ENCODE data around the gene TMEM38A.
"Not testable (repeated sequence)": the region's sequence is repeated elsewhere in the genome, so short reads cannot be mapped to it uniquely, and the experiment has no call there.

The TMEM38A gene

DNA sequence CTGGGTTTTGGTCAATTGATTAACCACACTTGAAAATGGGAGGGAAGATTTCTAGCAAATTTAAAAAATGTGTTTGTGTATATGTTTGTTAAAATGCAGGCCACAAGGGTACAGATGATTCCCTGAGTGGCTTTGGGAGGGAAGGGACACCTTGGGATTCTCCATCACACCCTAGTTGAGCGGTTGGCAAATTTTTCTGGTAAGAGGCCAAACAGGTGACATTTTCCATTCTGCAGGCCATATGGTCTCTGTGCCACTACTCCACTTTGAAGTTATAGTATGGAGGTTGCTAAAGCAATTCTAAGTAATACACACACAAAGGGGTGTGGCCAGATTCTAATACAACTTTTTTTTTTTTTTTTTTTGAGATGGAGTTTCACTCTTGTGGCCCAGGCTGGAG is 20.0 kb upstream of the TMEM38A start:
- DNase-seq, result no peak

DNA sequence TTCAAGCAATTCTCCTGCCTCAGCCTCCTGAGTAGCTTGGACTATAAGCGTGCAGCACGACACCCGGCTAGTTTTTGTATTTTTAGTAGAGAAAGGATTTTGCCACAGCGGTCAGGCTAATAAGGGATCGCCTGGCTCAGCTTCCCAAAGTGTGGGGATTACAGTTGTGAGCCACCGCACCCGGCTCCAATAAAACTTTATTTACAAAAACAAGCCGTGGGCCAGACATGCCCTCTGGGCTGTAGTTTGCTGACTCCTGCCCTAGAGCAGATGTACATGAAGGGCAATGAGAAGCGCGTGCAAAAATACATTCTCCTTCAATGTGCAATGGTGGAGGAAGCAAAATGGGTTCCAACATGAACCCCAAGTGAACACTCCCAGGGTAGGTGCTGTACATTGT is 19.2 kb upstream of the TMEM38A start:
- no peak for DNase-seq

DNA sequence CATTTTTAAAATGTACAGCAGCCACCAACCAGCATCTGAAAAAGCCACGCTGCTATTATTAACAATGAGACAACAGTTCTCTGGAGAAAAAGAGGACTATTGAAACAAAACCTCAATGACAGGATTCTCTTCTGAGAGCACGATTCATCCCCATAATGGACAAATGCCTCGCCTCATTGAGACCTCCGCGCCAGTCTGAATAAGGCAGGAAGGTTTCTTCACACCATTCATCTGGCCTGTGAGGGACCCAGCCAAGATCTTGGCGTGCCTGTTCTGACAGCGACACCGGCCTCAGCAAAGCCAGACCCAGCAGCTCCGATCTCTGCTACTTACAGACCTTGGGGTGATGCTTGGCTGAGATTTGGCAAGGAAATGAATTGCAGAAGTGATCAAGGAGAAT is 15.8 kb upstream of the TMEM38A start:
- DNase-seq, result no peak

DNA sequence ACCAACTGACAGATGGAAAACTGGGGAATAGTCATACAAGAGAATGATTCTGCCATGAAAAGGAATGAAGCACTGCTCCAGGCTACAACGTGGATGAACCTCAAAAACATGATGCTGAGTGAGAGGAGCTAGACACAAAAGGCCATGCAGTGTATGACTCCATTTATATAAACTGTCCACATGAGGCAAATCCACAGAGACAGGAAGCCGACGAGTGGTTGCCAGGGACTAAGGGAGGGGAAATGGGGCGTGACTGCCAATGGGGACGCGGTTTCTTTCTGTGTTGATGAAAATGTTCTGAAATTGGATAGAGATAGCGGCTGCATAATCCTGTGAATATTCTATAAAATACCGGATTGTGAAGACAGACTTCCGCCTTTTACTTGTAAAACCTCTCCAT is 11.2 kb upstream of the TMEM38A start:
- no peak for DNase-seq

DNA sequence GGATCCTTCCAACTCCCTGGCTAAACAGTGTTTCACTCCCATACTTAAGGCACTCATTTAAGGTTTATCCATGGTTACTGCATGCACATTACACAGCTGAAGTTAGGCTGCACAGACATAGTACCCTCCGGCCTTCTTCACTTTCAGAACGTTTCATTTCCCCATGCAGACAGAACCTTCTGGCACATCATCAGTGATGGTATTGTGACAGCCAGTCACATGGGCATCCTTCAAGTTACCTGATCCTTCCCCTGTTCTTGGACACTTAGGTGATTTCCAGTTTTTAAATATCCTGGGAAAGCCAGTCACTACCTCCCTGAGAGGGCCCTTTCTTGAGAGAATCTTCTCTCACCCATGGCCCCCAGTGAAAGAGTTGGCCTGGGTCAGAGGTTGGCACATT is 10.1 kb upstream of the TMEM38A start:
- DNase-seq, result no peak

DNA sequence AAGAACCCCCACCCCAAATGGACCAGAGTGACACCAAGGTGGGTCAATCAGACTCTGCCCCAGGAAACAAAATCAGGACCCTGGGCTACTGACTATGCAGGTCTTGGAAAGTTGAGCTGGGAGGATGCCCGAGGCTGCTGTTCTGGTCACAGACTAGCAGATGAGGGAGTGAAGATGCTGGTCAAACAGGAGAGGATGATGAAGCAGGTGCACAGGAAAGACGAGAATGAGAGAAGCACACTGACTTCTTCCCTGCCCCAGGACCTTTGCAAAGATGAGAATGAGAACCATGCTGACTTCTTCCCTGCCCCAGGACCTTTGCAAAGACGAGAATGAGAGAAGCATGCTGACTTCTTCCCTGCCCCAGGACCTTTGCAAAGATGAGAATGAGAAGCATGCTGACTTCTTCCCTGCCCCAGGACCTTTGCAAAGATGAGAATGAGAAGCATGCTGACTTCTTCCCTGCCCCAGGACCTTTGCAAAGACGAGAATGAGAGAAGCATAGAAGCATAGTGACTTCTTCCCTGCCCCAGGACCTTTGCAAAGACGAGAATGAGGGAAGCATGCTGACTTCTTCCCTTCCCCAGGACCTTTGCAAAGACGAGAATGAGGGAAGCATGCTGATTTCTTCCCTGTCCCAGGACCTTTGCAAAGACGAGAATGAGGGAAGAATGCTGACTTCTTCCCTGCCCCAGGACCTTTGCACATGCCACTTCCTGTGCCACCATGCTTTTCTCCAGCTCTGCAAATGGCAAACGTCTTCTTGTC is 9.3 kb upstream of the TMEM38A start:
- DNase-seq, result not testable (repeated sequence)

DNA sequence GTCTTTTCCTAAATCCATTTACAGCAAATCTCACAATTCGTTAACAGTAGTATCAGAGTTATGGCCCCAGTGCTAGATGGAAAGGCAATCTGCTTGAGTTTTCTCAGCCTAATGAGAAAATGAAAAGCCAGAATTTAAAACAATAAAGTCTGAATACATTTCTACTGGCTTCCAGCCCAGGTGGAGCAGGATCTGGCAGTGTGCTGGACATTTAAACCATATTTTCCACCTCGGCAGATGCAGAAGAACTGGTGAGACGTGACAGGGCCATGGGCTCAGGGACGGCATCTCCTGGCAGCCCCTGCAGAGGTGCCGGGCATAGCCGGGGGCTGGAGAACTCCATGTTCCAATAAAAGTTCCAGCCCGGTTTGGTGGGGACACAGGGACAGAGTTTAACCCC is 8.1 kb upstream of the TMEM38A start:
- no peak for DNase-seq

DNA sequence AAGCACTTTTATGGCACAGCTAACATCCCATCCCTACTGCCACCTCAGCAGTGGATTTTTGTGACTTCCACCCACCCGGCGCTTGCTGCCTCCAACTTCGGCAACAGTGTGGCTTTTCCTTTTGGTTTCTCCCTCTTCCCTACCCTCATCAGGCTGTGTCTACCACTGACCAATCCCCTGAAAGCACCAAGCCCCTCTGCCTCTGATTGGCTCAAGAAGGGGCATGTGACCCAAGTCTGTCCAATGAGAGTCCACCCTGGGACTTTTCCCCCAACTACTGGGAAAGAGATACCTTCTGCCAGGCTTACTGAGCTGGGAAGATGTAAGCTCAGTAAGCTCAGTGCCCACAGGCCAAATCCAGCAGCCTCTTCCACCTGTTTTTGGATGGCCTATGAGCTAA is 6.8 kb upstream of the TMEM38A start:
- peak; percentile 82 for DNase-seq

DNA sequence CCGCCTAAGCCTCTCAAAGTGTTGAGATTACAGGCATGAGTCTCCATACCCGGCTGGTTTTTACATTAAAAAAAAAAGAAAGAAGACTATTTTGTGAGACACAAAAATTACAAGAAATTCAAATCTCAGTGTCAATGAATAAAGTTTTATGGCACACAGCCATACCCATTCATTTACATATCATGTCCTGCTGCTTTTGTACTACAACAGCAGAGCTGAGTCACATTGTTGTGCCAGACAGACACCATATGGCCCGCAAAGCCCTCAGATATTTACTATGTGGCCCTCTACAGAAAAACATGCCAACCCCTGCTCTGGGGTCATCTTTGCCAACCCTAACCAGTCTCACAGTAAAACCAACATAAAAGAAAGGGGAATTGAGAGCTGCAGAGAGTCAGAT is 6.3 kb upstream of the TMEM38A start:
- peak; percentile 44 for DNase-seq

DNA sequence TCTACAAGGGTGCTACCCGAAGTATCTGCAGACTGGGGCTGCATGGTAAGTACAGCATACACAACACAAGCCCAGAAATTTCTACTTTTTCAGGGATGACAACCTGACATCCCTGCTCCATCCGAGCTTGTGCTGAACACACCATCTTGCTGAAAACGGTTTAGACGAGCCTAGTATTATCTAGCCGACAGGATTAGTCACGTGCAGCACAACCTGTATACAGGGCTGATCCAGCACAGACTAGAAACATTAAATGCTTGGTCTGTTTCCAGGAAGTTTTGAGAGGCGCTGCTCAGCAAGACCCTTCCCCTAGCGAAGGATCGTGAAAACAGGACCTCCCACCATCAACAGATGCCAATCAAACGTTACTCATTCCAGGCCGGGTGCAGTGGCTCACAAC is 5.2 kb upstream of the TMEM38A start:
- peak; percentile 31 for DNase-seq

DNA sequence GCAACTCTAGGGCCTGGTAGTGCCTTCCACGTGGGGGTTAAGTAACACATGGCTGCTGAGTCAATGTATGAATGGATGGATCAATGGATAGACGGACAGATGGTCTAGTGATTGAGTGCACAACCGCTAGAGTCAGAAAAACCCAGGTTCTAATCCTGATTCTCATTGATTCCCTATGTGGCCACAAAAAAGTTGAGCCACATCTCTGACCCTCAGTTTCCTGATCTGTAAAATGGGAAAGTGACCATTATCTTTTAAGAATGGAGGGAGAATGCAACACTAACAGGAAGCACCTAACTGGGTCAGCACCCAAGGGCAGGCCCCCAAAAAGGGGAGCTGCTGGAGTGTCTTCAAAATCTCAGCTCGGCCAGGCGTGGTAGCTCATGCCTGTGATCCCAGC is 3.6 kb upstream of the TMEM38A start:
- DNase-seq, result no peak

DNA sequence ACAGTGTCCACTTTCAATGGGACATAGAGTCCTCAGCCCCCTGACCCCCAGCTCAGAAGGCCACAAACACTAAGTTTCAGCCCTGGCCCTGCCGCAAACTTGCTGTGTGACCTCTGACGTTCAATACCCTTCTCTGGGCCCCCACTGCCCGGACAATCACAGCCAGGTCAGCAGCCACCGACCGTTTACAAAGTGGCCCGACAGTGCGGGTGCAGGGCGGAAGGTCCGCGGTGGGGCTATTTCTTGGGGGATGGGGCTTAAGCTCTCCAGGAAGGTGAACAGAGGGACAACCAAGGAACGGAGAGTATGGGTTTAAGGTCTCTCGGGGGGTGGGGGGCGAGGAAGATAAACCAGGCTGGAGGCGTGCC is 1.5 kb upstream of the TMEM38A start:
- DNase-seq, result no peak

DNA sequence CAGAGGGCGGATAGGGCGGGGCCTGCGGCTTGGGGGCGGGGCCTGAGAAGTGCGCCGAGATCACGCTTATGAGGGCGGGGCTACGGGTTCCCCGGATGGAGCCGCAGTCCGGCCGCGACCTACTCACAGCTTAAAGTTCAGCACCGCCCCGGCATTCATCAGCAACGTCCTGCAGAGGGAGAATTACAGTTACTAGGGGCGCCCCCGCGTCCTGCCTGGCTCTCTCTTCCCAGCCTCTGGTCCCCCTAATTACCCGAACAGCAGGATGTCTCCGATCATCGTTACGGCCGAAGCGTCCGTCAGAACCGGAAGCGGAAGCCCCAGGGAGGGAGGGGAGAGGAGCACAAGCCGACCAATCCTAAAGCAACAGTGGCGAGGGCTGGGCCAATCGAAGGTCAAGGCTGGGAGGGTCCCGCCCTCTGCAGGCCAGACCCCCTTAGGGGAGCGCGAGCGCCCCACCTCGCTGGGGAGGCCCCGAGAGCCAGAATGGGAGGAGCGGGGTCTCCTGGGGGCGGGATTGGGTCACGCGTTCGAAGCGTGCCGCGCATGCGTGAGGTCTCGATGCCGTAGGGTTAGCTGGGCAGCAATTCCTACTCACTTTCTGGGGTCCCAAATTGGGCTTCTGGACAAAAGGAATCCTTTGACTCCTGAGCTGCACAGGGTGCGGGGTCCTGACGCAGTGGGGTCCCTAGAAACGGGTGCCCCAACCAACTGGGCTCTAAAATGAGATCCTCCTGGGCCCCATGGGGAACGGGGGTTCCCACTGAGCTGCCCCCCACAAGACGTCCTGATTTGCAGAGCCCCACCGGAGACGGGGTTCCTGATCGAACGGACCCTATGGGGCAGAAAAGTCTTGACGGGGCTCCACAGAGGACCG is 869 bp upstream of the TMEM38A start, which contains the start of gene SMIM7:
SMIM7 (minus strand) TSS at position 313 of the 877 bp plus-strand sequence; CDS start at position 279, 34 bp downstream.
- DNase-seq, result peak; percentile 100

DNA sequence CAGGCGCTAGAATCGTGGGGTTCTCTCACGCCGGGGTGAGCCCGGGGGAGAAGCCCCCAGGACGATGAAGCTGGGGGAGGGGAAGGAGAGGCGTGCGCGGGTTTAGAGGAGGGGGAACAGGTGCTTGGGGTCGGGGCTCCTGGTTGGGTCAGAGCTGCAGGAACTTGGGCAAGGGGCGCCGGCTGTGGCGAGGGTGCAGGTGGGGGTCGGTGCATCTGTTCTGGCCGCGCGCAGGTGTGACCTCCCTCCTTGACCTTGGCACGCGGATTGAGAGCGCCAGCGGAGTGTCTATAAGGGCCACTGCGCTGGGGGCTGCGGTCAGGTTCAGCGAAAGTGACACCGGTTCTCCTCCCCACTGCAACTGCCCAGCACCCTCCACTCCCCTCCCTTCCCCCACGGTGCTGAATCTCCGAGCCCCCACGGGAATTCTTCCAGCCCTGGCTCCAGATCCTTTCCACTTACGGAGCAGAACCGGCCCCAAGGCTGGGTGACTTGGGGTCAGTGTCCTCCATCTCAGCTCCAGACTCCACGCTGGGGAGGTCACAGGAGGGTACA is 618 bp downstream of the TMEM38A start:
- peak; percentile 87 for DNase-seq

DNA sequence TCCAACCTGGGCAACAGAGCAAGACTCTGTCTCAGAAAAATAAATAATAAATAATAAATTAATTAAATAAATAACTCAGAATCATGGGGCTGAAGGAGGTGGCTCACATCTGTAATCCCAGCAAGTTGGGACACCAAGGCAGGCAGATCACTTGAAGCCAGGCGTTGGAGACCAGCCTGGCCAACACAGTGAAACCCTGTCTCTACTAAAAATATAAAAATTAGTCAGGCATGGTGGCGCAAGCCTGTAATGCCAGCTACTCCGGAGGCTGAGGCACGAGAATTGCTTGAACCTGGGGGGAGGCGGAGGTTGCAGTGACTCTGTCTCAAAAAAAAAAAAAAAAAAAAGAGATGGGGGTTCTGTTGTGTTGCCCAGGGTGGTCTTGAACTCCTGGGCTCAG is 7.2 kb downstream of the TMEM38A start:
- no peak for DNase-seq

DNA sequence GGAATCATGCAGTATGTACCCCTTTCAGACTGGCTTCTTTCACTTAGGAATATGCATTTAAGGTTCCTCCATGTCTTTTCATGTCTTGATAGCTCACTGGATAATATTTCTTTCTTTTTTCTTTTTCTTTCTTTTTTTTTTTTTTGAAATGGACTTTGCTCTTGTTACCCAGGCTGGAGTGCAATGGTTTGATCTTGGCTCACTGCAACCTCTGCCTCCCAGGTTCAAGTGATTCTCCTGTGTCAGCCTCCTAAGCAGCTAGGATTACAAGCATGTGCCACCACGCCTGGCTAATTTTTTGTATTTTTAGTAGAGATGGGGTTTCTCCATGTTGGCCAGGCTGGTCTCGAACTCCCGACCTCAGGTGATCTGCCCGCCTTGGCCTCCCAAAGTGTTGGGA is 7.8 kb downstream of the TMEM38A start:
- not testable (repeated sequence) for DNase-seq

DNA sequence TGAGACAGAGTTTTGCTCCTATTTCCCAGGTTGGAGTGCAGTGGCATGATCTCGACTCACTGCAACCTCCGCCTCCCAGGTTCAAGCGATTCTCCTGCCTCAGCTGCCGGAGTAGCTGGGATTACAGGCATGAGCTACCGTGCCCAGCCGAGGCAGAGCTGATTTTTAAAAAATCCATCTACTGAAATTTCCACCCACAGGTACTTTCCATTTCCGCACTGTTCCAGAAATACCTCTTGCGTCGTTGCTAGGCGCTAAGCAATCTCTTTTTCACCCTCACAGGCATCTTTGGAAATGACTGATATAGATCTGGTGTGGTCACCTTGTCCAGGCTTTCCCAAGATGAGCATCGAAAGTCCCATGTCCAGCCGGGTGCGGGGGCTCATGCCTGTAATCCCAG is 9.4 kb downstream of the TMEM38A start:
- DNase-seq, result no peak

DNA sequence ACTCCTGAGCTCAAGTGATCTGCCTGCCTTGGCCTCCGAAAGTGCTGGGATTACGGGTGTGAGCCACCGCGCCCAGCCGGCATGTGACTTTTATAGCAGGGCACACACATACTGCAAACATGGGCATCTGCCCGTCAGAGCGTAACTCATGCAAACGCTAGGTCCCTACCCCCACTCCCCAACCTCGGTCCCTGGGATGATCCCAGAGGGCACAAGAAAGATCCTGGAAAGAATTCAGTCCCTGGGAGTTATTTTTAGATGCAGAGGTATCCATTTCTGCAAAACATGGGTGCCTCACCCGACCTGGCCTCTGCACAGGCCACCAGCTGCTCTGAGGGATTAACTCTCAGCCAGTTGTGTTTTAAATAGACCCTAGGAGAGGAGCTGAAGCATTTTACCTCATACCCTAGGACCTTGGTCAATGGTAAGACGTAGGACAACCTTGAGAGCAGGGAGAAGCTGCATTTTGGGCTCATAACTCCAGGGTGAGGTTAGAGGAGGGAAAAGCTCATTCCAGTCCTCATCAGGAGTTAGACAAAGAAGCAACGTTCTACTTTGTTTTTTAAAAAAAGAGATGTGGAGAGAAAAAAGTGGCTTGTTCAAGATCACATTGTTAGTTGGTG is 10.8 kb downstream of the TMEM38A start:
- peak; percentile 96 for DNase-seq

DNA sequence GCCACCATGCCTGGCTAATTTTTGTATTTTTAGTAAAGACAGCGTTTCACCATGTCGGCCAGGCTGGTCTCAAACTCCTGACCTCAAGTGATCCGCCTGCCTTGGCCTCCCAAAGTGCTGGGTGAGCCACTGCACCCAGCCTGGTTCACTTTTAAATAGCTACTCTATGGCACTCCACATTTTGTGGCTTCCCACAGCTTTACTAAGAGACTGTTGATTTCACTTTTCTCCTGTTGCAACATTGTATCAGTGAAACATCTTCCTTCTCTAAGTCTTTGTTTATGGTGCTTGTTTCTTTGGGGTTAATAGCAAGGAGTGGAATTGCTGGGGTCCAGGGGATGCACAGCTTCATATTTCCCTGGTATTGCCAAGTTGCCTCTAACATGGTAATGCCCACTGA is 12.3 kb downstream of the TMEM38A start:
- DNase-seq, result no peak

DNA sequence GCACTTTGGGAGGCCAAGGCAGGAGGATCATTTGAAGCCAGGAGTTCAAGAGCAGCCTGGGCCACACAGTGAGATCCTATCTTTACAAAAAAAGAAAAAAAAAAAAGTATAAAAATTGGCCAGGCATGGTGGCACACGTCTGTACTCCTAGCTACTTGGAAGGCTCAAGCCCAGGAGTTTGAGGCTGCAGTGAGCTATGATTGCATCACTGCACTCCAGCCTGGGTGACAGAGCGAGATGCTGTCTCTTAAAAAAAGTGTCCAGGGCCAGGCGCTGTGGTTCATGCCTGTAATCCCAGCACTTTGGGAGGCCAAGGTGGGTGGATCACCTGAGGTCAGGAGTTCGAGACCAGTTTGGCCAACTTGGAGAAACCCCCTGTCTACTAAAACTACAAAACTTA is 12.9 kb downstream of the TMEM38A start:
- DNase-seq, result not testable (repeated sequence)

DNA sequence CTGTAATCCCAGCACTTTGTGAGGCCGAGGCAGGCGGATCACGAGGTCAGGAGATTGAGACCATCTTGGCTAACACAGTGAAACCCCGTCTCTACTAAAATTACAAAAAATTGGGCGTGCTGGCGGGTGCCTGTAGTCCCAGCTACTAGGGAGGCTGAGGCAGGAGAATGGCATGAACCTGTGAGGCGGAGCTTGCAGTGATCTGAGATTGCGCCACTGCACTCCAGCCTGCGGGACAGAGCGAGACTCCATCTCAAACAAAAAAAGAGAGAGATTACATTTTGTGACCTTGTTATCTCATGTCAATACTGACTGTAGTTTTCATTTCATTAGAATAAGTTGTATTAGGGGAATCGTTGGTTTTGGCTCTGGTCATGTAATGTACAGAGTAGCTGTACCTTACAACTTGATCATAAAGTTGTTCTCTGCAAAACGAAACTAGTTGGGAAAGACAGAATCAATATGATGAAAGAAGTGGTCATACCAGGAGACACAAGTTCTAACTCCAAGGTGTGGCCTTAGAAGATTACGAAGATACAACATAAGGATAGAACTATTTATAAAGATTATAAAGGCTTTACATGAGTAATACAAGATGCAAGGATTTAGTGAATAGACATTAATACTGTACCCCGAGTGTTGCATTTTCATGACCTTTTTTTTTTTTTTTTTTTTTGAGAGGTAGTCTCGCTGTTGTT is 15.3 kb downstream of the TMEM38A start:
- DNase-seq, result no peak

DNA sequence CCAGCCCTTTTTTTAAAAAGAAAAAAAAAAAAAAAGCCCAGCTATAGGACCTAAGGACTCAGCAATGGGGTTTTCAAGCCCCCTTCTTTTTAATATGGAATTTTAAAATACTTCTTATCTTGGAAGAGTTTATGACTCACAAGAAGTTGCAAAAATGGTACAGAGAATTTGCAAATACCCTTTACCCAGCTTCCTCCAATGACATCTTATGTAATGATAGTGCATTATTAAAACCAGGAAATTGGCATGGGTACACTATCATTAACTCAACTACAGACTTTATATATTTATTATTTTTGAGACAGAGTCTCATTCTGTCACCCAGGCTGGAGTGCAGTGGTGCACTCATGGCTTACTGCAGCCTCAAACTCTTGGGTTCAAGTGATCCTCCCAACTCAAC is 16.1 kb downstream of the TMEM38A start:
- no peak for DNase-seq

DNA sequence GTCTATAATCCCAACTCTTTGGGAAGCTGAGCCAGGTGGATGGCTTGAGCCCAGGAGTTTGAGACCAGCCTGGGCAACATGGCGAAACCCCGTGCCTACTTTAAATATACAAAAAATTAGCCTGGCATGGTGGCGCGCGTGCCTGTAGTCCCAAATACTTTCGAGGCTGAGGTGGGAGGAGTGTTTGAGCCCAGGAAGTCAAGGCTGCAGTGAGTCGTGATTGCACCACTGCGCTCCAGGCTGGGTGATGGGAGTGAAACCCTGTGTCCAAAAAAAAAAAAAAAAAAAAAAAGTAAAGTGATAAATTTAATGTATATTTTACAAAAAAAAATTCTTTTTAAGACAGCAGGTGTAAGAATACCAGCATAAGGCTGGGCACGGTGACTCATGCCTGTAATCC is 17.6 kb downstream of the TMEM38A start:
- no peak for DNase-seq
